ENCODE data around the gene TBC1D5.

The TBC1D5 gene

GRCh38 chr3:17243621-17244020 is 498.8 kb downstream of the TBC1D5 start:
- no peak for TF ChIP-seq CTCF (IDR thresholded peaks at IDR 0.05)

- no peak for TF ChIP-seq CTCF (IDR thresholded peaks at IDR 0.05)
Measured at GRCh38 chr3:17239417-17239816, 503.0 kb downstream of the TBC1D5 start.

- TF ChIP-seq CTCF (IDR thresholded peaks at IDR 0.05), result no peak
Measured at GRCh38 chr3:17238023-17238422, 504.4 kb downstream of the TBC1D5 start.

DNA sequence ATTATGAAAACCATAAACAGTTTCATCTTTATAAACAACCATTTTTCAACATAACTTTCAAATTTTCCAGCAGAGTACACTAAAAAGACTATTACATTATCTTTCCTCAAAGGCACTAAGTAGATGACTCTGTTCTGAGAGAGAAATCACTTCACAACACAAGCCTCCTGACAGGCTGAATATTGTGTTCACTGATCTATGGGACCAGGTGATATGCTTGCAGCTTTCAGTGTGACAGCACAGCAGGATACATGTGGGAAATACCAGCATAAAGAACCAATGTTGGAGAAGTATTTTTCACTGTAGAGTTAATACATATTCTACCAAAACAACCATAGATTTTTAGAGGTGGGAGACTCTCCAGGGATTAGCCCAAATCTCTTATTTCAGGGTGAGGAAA is 507.1 kb downstream of the TBC1D5 start:
- TF ChIP-seq CTCF (IDR thresholded peaks at IDR 0.05), result no peak

DNA sequence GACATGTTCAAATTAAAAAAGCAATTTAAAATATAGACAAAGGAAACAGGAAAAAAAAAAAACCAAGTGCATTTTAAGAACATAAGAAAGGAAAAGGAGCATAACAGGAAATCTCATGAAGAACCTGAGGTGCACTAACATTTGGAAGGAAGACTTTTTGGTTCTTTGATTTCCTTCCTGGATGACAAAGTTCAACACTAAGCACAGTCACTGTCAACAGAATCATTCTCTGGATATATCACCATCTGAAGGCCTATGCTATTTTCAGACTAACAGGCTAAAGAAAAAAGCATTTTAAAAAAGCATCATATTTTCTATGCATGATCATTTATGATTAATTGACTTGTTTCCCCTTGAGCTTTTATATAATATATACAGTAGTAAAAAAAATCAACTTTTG is 508.0 kb downstream of the TBC1D5 start:
- no peak for TF ChIP-seq CTCF (IDR thresholded peaks at IDR 0.05)

DNA sequence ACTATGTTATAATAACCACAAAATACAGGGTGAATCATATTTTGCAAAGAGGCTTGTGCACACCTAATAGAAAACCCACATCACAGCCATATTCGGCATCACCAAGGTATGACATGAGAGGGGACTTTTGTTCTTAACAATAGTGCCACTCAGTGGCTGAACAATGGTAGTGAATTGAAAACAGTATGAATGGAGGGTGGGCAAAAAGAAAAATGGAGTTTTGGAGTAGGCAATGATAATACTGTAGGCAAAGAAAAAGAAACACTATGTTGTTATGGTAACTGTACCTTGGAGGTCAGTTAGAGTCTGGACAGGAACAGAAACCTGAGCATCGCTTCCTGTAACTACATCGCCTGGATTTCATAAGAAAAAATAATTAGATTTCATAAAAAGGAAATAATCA is 509.0 kb downstream of the TBC1D5 start:
- peak; percentile 74 for TF ChIP-seq CTCF (IDR thresholded peaks at IDR 0.05)

GRCh38 chr3:17232442-17232841 is 510.0 kb downstream of the TBC1D5 start:
- no peak for TF ChIP-seq CTCF (IDR thresholded peaks at IDR 0.05)

GRCh38 chr3:17231537-17232261 is 510.7 kb downstream of the TBC1D5 start:
- no peak for TF ChIP-seq CTCF (IDR thresholded peaks at IDR 0.05)

All from LNCAP (cell line).